ENCODE data around the gene MT1G. TPM values are rescaled to one million over a fixed set of nuclear protein-coding genes. Genes with fewer than 3 reads are reported as not detected.
"Not testable (repeated sequence)": the region's sequence is repeated elsewhere in the genome, so short reads cannot be mapped to it uniquely, and the experiment has no call there.

MT1G gene
- polyA plus RNA-seq, 6 donors from 2014 or later, result not detected

DNA sequence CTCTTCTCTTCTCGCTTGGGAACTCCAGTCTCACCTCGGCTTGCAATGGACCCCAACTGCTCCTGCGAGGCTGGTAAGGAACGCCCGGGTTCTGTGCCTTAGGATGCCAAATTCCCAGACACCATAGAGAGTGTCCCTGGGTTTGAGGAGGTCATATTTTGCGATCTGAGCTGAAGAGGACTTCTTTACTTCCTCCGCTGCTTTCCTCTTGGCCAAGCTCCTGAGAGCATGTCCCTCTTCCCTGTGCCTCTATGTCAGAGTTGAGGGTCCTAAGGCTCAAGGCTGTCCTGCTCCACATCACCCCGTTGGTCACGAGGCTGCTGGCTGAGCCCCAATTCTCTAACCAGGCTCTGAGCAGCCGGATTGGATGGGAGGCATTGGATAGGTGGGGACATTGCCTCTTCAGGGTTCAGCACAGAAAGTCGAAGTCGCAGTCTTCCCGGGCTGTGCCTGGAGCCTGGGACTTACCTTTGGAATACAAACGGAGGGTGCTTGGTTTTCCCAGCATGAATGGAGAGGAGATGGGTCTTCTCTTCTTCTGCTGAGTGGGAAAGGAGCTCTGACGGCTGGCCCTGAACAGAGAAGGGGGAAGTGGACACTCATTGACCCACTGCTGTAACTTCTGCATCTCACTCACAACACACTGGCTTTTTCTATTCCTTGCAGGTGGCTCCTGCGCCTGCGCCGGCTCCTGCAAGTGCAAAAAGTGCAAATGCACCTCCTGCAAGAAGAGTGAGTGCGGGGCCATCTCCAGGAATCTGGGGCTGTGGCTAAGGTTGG, 2.2 kb upstream of the MT1G start:
- Mint-ChIP-seq H3K27ac (peak overlapping the region in 1 of 6 donors; percentile 33), H3K4me3 (peak overlapping the region in 1 of 8 donors; percentile 68), H3K9me3 (no peaks in the 10 kb centered on the region), H3K4me1 (peaks cover 7 to 13% (median 11%) of the 10 kb centered on the region in 3 donors), H3K36me3 (no peaks in the 10 kb centered on the region), H3K27me3 (peaks cover 79 to 99% (median 97%) of the 10 kb centered on the region in 3 donors)
- DNase-seq (no peak), ATAC-seq (ENCODE audit: low read depth in 2 of 2) (no peak)

DNA sequence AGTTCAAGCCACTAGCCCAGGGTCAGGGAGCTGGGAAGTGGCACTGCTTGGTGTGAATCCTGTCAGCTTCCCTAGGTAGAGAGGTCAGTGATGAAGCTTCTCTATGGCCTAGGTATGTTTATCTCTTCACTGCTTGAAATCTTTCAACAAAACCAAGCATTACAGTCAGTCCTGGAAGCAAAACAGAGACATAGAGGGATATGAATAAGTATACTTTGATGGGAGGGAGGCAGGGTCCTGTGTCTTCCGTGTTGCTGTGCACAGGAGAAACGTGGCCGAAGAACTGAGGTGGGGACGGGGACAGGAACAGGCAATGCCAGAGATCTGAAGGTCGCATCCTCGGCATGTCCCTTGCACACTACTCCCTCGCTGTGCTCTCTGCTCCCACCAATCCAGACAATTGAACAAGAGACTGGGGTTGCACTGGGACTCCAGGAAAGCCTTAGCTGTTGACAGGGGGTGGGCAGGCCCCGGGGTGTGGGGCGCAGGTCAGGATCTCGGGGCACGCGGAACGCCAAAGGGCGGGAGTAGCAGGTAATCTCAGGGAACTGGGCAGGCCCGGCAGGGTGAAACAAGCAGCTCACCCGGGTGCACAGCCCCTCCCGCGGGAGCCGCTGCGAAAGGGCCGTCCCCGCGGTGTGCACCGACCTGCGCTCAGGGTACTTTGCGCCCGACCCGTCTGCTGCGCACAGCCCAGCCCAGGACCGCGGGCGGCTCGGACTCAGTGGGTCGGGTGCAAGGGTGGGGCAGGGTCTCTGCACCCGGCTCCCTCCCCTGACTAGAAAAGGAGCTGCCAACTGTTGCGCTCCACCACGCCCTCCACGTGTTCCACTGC, 1.4 kb upstream of the MT1G start, which contains the start of gene MT1H:
TSS of gene MT1H (plus strand) at position 810 of the 835 bp plus-strand sequence. CDS start 71 bp downstream, outside the sequence.
- H3K27ac Mint-ChIP-seq, result peak within 1 kb of the TSS in 1 of 6 donors; percentile 33
- H3K9me3 Mint-ChIP-seq, result no peaks in the 10 kb centered on the region
- DNase-seq, result no peak
- H3K27me3 Mint-ChIP-seq, result peaks cover 81 to 99% (median 97%) of the 10 kb centered on the region in 3 donors
- ATAC-seq (ENCODE audit: low read depth in 2 of 2), result no peak
- no peaks in the 10 kb centered on the region for H3K36me3 Mint-ChIP-seq
- peak within 1 kb of the TSS in 1 of 8 donors; percentile 68 for H3K4me3 Mint-ChIP-seq
- peaks cover 7 to 13% (median 11%) of the 10 kb centered on the region in 3 donors for H3K4me1 Mint-ChIP-seq

DNA sequence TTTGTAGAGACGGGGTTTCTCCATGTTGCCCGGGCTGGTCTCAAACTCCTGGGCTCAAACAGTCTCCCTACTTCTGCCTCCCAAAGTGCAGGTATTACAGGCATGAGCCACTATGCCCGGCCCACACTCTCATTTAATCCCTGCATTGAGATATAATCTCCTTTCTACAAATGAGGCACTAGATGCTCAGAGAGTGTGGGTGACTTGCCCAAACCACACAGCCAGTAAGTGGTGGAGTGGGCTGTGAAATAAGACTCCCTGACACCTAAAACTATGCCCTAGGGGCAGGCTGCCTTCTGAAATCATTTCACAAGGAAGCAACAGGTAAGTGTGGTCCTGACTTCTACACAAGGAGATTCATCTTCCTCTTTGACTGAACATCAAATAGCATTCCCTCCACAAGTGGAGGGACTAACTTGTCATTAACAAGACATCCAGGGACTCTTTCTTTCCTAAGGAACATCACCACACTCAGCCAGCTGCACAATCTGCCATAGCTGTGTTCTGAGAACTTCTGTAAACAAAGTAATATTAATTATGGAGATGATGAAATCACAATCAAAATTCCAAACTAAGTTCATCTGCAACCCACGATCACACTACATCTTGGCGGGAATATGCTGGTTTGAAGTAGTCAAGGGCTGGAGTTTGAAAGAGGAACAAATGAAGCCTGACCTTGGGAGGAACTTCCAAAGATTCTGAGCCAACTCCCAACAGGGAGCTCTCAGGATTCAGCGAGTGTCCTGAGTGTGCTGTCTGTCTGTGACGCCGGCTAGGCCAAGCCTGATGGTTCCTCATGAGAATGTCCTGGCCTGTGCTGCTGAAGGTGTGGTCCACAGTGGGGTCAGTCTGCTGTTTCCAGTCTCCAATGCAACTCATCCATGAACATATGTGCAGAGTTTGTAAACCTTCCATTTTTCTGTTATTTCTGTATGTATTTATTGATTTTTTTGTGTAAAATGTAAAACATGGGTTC, 2.3 kb downstream of the MT1G start:
- H3K27ac Mint-ChIP-seq; H3K36me3 Mint-ChIP-seq; H3K9me3 Mint-ChIP-seq; ATAC-seq (ENCODE audit: low read depth in 2 of 2); DNase-seq; H3K4me3 Mint-ChIP-seq: not testable (repeated sequence)
- Mint-ChIP-seq H3K4me1 (peaks cover 16 to 26% (median 21%) of the 10 kb centered on the region in 3 donors), H3K27me3 (peaks cover 66 to 99% (median 94%) of the 10 kb centered on the region in 3 donors)

DNA sequence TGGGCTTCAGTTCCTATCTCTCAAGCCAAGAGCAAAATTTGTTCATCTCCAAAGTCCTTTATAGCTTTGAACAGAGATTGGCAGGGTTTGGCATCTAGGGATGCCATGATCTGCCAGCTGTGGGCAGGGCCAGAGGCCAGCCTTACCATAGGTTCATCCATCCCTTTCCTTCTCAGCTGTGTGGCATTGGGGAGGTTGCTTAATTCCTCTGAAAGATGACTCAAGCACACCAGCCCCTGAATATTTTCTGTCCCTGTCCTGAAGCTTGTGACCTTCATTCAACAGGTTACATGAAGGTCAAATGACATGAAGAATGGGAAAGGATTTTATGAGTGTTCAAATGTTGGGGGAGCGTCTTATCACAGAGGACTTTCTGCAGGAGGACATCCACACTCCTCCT, 3.4 kb downstream of the MT1G start:
- no peak for DNase-seq
- peaks cover 68 to 97% (median 96%) of the 10 kb centered on the region in 3 donors for H3K27me3 Mint-ChIP-seq
- no peak overlapping the region for H3K27ac Mint-ChIP-seq
- H3K4me3 Mint-ChIP-seq, result no peak overlapping the region
- H3K4me1 Mint-ChIP-seq, result peaks cover 13 to 21% (median 18%) of the 10 kb centered on the region in 3 donors
- H3K9me3 Mint-ChIP-seq, result no peaks in the 10 kb centered on the region
- H3K36me3 Mint-ChIP-seq, result peaks cover 0 to 8% of the 10 kb centered on the region in 2 donors
- no peak for ATAC-seq (ENCODE audit: low read depth in 2 of 2)

DNA sequence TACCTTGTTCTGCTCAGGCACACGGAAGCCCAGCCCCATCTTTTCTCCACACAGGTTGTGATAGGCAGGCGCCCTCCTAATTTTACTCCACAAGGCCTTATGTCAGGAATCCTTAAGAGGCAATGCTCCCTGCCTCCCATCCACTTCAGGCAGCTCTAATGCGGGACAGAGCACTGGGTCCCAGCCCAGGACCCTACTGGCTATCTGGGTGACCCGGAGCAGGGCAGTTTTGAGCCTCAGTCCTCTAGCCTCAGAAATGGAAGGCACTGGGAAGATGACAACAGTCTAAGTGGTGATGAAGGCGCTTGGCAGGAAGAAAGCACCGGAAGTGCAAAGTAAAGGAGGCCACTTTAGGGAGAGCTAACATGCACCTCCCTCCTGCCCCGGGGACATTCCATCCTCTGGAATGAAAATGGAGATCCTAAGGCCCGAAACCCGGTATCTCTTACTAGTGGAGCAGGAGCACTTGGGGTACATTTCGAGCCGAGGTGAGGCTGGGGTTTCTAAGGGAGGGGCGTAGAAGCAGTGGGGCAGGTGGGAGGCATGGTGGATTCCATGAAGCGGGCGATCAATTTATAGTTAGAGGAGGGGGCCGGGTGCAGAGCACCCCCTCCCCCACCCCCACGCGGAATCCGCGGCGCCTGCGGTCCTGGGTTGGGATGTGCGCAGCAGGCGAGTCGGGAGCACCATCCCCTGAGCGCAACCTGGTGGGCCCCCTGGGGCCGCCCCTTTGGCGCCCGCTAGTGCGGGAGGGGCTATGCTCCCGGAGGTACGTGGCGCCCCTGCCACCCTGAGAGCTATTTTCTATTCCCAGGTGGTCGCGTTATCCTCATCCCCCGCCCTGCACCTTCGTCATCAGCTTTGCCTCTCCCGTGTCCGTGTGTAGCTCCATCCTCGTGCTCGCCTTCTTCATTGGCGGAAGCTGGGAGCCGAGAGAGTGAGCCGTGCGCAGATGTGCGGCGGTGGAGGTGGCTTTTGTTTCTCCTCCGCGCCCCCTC, 5.2 kb downstream of the MT1G start:
- Mint-ChIP-seq H3K36me3 (peaks cover 0 to 8% of the 10 kb centered on the region in 2 donors), H3K4me1 (peaks cover 20 to 22% (median 20%) of the 10 kb centered on the region in 3 donors), H3K27me3 (peaks cover 53 to 83% (median 78%) of the 10 kb centered on the region in 3 donors), H3K27ac (peak overlapping the region in 1 of 6 donors; percentile 52), H3K4me3 (peak overlapping the region in 7 of 8 donors; percentile 7 to 66 (median 58)), H3K9me3 (no peaks in the 10 kb centered on the region)
- no peak for DNase-seq
- ATAC-seq (ENCODE audit: low read depth in 2 of 2), result no peak

DNA sequence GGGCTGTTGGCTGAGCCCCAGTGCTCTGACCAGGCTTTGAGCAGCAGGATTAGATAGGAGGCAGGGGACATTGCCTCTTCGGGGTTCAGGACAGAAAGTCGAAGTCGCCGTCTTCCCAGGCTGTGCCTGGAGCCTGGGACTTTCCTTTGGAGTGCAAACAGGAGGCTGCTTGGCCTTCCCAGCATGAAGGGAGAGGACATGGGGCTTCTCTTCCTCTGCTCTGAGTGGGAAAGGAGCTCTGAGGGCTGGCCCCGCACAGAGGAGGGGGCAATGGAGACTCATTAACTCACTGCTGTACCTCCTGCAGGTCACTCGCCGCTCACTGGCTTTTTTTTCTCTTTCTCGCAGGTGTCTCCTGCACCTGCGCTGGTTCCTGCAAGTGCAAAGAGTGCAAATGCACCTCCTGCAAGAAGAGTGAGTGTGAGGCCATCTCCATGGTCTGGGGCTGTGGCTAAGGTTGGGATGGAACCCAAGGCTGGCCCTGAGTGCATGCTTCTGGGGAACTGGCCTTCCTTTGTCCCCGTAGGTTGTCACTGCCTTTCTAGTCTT, 9.5 kb downstream of the MT1G start:
- Mint-ChIP-seq H3K9me3 (no peaks in the 10 kb centered on the region), H3K27ac (peak overlapping the region in 2 of 6 donors; percentile 16 to 81)

DNA sequence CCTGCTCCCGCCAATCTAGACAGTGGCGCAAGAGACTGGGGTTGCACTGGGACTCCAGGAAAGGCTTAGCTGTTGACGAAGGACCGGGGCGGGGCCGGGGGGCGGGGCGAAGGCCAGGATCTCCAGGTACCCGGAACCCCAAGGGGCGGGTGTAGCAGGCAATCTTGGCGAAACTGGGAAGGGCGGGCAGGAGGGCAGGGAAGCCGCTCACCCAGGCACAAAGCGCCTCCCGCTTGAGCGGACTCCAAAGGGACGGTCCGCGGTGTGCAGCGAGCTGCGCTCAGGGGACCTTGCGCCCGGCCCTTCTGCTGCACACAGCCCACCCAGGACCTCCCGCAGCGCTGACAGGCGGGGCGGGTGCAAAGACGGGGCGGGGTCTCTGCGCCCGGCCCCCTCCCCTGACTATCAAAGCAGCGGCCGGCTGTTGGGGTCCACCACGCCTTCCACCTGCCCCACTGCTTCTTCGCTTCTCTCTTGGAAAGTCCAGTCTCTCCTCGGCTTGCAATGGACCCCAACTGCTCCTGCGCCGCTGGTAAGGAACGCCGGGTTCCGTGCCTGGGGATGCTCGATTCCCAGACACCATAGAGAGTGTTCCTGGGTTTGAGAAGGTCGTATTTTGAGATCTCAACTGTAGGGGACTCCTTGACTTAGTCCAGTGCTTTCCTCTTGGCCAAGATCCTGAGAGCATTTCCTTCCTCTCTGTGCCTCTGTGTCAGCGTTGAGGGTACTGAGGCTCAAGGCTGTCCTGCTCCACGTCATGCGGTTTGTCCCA, 10.1 kb downstream of the MT1G start, which contains the start of gene MT1F:
TSS of gene MT1F (plus strand) at position 405 of the 772 bp plus-strand sequence. CDS start at position 505, 100 bp downstream.
- Mint-ChIP-seq H3K9me3 (no peaks in the 10 kb centered on the region), H3K36me3 (no peaks in the 10 kb centered on the region), H3K27ac (peak within 1 kb of the TSS in 4 of 6 donors; percentile 69 to 81 (median 78)), H3K27me3 (peaks cover 16 to 49% (median 29%) of the 10 kb centered on the region in 3 donors), H3K4me1 (peaks cover 22 to 35% (median 24%) of the 10 kb centered on the region in 3 donors), H3K4me3 (peak within 1 kb of the TSS; percentile 90 to 97 (median 96))
- peak; percentile 27 for DNase-seq
- peak; percentile 66 to 72 for ATAC-seq (ENCODE audit: low read depth in 2 of 2)

More for the DNA sequence above, 9.5 kb downstream of the MT1G start:
- Mint-ChIP-seq H3K27me3 (peaks cover 14 to 49% (median 36%) of the 10 kb centered on the region in 3 donors), H3K36me3 (peaks cover 0 to 5% of the 10 kb centered on the region in 2 donors), H3K4me1 (peaks cover 23 to 31% (median 26%) of the 10 kb centered on the region in 3 donors), H3K4me3 (peak overlapping the region; percentile 90 to 97 (median 96))
- DNase-seq (no peak), ATAC-seq (ENCODE audit: low read depth in 2 of 2) (no peak)

DNA sequence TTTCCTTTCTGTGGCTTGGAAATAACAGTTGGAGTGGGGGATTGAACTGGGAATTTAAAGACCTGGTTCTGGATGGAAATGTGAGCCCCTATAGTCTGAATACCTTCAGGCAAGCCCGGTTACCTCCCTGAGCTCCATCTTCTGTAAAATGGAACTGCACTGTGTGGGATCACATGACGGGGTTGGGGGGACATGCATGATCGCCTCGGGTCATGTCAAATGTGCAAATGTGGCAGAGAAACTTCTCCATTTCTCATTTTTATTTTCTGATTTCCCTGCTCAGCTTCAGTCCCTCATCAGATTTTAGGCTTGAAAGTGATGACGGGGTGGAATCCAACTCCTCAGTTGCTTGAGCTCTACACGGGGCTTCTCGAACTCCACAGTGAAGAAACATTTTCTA, 14.6 kb downstream of the MT1G start:
- peak overlapping the region in 2 of 8 donors; percentile 11 to 20 for H3K4me3 Mint-ChIP-seq

DNA sequence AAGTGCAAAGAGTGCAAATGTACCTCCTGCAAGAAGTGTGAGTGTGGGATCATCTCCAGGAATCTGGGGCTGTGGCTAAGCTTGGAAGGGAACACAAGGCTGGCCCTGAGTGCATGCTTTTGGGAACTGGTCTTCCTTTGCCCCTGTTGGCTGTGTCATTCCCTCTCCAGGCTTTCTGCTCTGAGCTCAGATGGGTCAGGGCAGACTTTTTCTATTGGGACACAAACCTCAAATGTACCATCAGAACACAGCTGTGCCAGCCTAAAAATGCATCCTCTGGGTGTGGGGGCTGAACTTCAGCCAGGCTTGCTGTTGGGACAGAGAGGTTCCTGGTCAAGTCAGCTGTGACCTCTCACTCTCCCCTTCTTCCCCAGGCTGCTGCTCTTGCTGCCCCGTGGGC, 15.3 kb downstream of the MT1G start:
- H3K4me3 Mint-ChIP-seq, result no peak overlapping the region
- no peak for ATAC-seq (ENCODE audit: low read depth in 2 of 2)

More for the DNA sequence above, 14.6 kb downstream of the MT1G start:
- Mint-ChIP-seq H3K9me3 (no peaks in the 10 kb centered on the region), H3K36me3 (no peaks in the 10 kb centered on the region), H3K27ac (peak overlapping the region in 2 of 6 donors; percentile 16 to 73), H3K4me1 (peaks cover 14 to 22% (median 16%) of the 10 kb centered on the region in 3 donors), H3K27me3 (peaks cover 27 to 44% (median 35%) of the 10 kb centered on the region in 3 donors)
- peak; percentile 41 to 43 for ATAC-seq (ENCODE audit: low read depth in 2 of 2)
- peak; percentile 15 for DNase-seq

DNA sequence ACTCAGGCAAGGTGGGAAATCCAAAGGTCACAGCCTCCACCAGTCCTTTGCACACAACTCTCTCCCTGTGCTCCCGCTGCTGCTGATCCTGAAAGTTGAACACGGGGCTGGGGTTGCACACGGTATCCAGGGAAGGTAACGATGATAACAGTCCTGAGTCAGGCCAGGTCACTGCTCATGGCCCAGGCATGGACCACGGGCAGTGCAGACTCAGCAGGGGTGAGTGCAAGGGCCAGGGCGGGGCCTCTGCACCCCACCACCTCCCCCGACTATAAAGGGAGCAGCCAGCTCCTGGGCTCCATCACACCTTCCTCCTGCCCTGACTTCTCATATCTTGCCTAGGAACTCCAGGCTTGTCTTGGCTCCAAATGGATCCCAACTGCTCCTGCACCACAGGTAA, 16.3 kb downstream of the MT1G start, which contains the start of gene MT1B:
TSS of gene MT1B (plus strand) at position 301 of the 400 bp plus-strand sequence. CDS start at position 369, 68 bp downstream.
- no peak within 1 kb of the TSS for H3K4me3 Mint-ChIP-seq
- ATAC-seq (ENCODE audit: low read depth in 2 of 2) (no peak), DNase-seq (no peak)
- H3K27me3 Mint-ChIP-seq, result peaks cover 37 to 59% (median 51%) of the 10 kb centered on the region in 3 donors
- peaks cover 5 to 14% (median 6%) of the 10 kb centered on the region in 3 donors for H3K4me1 Mint-ChIP-seq
- no peaks in the 10 kb centered on the region for H3K36me3 Mint-ChIP-seq
- H3K9me3 Mint-ChIP-seq, result no peaks in the 10 kb centered on the region
- peak within 1 kb of the TSS in 3 of 6 donors; percentile 16 to 73 (median 65) for H3K27ac Mint-ChIP-seq

More for the DNA sequence above, 15.3 kb downstream of the MT1G start:
- no peak for DNase-seq
- Mint-ChIP-seq H3K4me1 (peaks cover 9 to 18% (median 10%) of the 10 kb centered on the region in 3 donors), H3K9me3 (no peaks in the 10 kb centered on the region), H3K27ac (peak overlapping the region in 1 of 6 donors; percentile 16), H3K36me3 (no peaks in the 10 kb centered on the region), H3K27me3 (peaks cover 29 to 50% (median 41%) of the 10 kb centered on the region in 3 donors)

All from naive B cell (primary cell).